Measurements from ENCODE around the gene CIDEB.
A peak's percentile ranks its signal among the peaks of the same experiment; 100 is the strongest.

Gene CIDEB

DNA sequence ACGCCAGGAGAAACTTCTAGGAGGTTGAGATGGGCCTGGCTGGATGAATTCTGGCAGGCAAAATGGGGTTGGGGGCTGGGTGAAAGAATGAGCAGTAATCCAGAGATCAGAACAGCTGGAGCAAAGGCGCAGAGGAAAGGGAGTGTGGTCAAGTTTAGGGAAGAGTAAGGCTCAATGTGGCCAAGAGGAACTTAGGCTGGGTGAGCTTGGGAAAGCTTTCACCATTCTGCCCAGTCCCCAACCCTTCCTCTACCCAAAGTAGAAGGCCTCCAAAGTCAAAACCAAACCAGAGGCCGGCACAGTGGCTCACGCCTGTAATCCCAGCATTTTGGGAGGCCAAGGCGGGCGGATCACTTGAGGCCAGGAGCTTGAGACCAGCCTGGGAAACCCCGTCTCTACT, 26.1 kb downstream of the CIDEB start:
- Histone ChIP-seq H3K4me3 (replicated peaks; ENCODE audit: low read depth, low read length) (no peak overlapping the region), H3K36me3 (ENCODE audit: control insufficient read depth, insufficient read depth, low read length) (no peaks in the 10 kb centered on the region), H3K27me3 (replicated peaks; ENCODE audit: control insufficient read depth, insufficient read depth, low read length) (no peaks in the 10 kb centered on the region)
- no peak for TF ChIP-seq CTCF (IDR thresholded peaks at IDR 0.05; ENCODE audit: insufficient read depth, low read length, poor library complexity, severe bottlenecking)
- DNase-seq (ENCODE audit: extremely low read depth, insufficient read length): no peak

DNA sequence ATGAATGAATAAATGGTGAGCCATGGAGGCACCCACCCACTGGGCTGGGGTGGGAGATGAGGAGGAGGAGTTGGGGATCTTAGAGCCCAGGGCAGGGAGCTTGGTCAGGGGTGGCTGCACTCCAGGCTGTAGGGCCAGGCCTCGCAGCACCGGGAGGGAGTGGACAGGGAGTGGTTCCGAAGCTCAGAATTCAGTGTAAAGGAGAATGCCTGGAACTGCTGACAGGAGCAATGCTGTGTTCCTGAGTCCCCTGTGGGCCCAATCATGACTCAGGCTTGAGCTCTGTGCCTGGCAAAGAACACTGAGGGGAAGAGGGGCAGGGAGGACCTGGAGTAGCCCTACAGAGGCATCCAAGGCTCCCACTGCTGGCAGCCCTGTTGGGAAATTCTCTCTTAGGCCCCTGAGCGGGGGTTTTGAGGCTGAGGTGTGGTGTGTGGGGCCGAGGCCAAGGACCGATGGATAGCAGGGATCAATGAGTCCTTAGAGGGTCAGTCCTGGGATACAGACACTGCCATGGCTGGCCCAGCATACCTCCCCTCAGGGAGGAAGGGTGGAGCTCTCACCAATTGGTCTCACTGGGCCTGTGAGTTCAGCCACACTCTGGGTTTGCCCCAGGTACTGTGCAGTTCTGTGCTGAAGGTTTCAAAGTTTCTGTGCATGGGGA, 26.8 kb downstream of the CIDEB start:
- no peaks in the 10 kb centered on the region for H3K36me3 ChIP-seq (ENCODE audit: control insufficient read depth, insufficient read depth, low read length)
- TF ChIP-seq CTCF (IDR thresholded peaks at IDR 0.05; ENCODE audit: insufficient read depth, low read length, poor library complexity, severe bottlenecking): no peak
- H3K4me3 ChIP-seq (replicated peaks; ENCODE audit: low read depth, low read length): no peak overlapping the region
- no peak for DNase-seq (ENCODE audit: extremely low read depth, insufficient read length)
- no peaks in the 10 kb centered on the region for H3K27me3 ChIP-seq (replicated peaks; ENCODE audit: control insufficient read depth, insufficient read depth, low read length)

DNA sequence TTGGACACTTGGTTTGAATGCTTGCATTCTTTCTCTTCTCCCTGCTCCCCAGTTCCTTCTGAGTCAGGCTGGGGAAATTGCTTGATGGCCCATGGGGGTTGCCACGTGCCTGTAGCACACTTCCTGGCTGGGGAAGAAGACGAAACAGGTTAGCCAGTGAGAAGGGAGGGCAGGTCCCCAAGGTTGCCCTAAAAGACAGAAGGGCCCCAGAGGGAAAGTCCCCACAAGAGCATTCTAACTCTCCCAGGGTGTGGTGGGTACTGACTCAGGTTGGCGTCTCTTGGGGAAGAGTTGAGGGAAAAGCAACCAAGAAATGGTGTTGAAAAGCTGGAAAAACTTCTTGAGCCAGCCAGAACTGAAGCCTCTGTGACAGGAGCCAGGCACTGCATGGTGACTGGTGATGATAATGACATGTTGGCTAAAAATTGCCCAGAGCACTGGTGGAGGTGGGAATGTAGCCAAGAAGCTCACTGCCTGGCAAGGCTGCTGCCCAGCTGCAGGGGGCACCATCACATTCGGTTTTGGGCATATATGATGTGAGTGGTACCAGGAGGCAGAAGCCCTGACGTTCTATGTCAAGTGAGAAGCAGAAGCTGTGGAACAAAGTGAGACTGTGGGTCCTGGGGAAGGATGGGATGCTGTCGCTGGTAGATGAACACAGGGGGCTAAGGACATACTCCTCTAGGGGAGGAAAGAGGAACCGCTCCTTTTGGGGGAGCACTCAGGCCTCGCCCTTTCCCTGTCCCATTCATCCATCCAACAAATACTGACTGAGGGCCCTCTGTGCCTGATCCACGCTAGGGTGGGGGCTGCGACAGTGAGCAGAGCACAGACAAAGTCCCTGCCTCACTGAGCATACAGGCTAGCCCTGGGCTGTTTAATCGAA, 28.2 kb downstream of the CIDEB start:
- H3K4me3 ChIP-seq (replicated peaks; ENCODE audit: low read depth, low read length): no peak overlapping the region
- peak; percentile 58 for TF ChIP-seq CTCF (IDR thresholded peaks at IDR 0.05; ENCODE audit: insufficient read depth, low read length, poor library complexity, severe bottlenecking)
- peak; percentile 43 for DNase-seq (ENCODE audit: extremely low read depth, insufficient read length)
- no peaks in the 10 kb centered on the region for H3K36me3 ChIP-seq (ENCODE audit: control insufficient read depth, insufficient read depth, low read length)
- no peaks in the 10 kb centered on the region for H3K27me3 ChIP-seq (replicated peaks; ENCODE audit: control insufficient read depth, insufficient read depth, low read length)

- TF ChIP-seq CTCF (IDR thresholded peaks at IDR 0.05; ENCODE audit: insufficient read depth, low read length, poor library complexity, severe bottlenecking): no peak
- no peak for DNase-seq (ENCODE audit: extremely low read depth, insufficient read length)
Measured at GRCh38 chr14:24278424-24278823, 29.4 kb downstream of the CIDEB start.

GRCh38 chr14:24277606-24278321, 30.0 kb downstream of the CIDEB start:
- TF ChIP-seq CTCF (IDR thresholded peaks at IDR 0.05; ENCODE audit: insufficient read depth, low read length, poor library complexity, severe bottlenecking): no peak
- Histone ChIP-seq H3K36me3 (ENCODE audit: control insufficient read depth, insufficient read depth, low read length) (no peaks in the 10 kb centered on the region), H3K4me3 (replicated peaks; ENCODE audit: low read depth, low read length) (no peak overlapping the region), H3K27me3 (replicated peaks; ENCODE audit: control insufficient read depth, insufficient read depth, low read length) (no peaks in the 10 kb centered on the region)
- no peak for DNase-seq (ENCODE audit: extremely low read depth, insufficient read length)

More at GRCh38 chr14:24278424-24278823, 29.4 kb downstream of the CIDEB start:
- Histone ChIP-seq H3K36me3 (ENCODE audit: control insufficient read depth, insufficient read depth, low read length) (no peaks in the 10 kb centered on the region), H3K4me3 (replicated peaks; ENCODE audit: low read depth, low read length) (no peak overlapping the region), H3K27me3 (replicated peaks; ENCODE audit: control insufficient read depth, insufficient read depth, low read length) (no peaks in the 10 kb centered on the region)

Measured in GM06990 (cell line).